LNCAP (cell line): ENCODE measurements around the gene ESRRA.

Experiments used
- TF ChIP-seq, protein P1 (sequence below): fragments of 450-650 bp; IDR thresholded peaks from 2 replicates; pipeline ENCODE4 v1.5.1; 2017; ENCODE audit warnings: mild to moderate bottlenecking

Gene ESRRA

DNA sequence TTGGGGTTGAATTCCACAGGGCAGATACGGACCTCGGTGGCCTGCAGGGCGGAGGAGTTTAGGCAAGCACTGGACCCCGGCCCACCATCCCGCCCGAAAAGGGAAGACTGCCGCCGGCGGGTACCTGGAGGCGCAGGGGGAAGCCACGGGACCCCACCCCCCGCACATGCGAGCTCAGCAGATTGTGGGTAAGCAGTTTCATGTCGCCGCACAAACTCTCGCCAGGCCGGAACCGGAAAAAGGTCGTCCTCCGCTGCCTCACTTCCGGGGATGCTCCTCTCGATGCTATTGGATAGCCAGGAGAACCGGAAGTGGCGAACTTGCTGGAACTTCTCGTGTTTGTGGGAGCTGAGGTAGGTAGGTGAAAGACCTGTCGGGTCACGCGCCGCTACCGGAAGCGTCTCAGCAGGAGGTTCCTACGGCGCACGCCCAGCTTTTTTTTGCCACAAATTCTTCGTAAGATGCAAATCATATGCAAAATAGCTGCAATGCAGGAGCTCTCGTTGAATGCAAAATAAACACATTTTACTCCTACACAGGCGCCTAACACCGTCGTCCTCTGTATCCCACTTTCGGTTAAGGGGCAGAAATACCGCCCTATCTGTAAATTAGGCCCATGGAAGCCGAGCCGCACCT is 12.1 kb downstream of the ESRRA start, which contains the start of gene TRMT112:
Gene TRMT112 (minus strand): TSS at position 235 of the 636 bp plus-strand sequence. CDS start 33 bp downstream, at position 202.
- TF ChIP-seq, protein P1, sequence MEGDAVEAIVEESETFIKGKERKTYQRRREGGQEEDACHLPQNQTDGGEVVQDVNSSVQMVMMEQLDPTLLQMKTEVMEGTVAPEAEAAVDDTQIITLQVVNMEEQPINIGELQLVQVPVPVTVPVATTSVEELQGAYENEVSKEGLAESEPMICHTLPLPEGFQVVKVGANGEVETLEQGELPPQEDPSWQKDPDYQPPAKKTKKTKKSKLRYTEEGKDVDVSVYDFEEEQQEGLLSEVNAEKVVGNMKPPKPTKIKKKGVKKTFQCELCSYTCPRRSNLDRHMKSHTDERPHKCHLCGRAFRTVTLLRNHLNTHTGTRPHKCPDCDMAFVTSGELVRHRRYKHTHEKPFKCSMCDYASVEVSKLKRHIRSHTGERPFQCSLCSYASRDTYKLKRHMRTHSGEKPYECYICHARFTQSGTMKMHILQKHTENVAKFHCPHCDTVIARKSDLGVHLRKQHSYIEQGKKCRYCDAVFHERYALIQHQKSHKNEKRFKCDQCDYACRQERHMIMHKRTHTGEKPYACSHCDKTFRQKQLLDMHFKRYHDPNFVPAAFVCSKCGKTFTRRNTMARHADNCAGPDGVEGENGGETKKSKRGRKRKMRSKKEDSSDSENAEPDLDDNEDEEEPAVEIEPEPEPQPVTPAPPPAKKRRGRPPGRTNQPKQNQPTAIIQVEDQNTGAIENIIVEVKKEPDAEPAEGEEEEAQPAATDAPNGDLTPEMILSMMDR: no peak

DNA sequence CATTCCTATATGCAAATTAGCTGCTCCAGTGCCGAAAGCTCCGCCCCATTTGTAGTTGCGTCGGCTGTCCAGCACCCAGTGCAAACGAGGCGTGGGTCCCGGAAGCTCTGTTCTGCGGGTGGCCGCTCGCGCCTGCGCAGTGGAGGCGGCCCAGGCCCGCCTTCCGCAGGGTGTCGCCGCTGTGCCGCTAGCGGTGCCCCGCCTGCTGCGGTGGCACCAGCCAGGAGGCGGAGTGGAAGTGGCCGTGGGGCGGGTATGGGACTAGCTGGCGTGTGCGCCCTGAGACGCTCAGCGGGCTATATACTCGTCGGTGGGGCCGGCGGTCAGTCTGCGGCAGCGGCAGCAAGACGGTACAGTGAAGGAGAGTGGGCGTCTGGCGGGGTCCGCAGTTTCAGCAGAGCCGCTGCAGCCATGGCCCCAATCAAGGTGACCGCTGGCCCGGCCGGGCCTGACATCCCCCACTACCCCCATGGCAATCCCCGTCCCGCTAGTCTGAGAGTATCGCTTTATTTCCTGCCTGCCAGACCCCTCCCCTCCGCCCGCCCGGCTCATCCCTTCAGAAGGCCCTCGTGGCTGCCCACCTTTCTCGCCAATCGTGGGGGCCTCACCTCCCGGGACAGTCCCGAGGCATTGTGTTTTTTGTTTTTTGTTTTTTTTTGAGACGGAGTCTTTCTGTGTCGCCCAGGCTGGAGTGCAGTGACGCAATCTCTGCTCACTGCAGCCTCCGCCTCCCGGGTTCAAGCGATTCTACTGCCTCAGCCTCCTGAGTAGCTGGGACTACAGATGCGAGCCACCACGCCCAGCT is 12.8 kb downstream of the ESRRA start, which contains the start of gene PRDX5:
Gene PRDX5 (plus strand): TSS at position 161 of the 805 bp plus-strand sequence. CDS start 95 bp downstream, at position 256.
- TF ChIP-seq, protein P1: no peak; the same call in 1 of the 2 replicates

DNA sequence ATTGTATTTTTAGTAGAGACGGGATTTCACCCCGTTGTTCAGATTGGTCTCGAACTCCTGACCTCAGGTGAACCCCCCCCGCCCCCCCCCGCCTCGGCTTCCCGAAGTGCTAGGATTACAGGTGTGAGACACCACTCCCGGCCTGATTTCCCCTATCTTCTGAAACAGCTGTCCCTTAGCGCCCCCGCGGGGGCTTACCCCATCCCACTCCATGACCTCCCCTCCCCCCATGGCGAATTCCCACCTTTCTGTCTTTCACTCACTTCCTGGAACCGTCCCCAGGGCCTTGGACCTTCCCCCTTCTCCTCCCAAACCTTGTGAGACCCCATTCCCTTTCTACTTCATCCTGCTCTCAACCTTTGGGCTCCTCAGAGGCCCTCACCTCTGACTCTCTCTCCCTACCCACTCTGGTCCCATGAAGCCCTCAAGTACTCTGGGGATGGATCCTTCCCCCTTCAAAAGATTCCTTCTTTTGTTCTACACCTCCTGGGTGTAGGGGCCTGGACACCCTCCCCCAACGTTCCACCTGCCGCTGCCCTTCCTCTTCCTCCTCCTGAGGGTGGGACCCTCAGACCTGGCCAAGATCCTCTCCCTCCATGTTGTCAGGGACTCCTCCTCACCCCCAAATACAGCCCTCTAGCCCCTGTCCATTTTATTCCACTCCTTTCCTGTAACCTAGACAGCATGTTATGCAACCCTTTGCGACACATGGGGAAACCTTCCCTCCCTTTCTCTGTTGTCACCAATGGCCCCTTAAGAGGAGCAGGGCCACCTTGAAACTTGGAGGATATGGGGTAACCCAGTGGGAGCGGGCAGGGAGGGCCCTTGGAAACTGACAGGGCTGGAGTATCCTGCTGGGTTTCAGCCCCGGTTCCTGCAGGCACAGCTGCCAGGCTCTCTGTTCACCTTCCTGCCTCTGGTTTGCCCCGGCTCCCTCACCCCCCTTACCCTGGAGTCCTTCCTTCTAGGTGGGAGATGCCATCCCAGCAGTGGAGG is 13.7 kb downstream of the ESRRA start:
- TF ChIP-seq, protein P1: no peak

DNA sequence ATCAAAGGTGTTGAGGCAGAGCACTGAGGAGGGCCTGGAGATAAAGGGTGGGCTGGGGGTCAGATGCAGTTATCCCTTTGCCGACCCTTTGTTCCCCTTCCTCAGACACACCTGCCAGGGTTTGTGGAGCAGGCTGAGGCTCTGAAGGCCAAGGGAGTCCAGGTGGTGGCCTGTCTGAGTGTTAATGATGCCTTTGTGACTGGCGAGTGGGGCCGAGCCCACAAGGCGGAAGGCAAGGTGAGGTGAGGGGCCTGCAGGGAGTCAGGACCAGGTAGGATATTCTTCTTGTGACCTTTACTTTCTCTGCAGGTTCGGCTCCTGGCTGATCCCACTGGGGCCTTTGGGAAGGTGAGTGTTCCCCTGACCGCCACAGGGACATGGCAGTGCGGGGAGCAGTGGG is 15.2 kb downstream of the ESRRA start:
- TF ChIP-seq, protein P1: no peak

DNA sequence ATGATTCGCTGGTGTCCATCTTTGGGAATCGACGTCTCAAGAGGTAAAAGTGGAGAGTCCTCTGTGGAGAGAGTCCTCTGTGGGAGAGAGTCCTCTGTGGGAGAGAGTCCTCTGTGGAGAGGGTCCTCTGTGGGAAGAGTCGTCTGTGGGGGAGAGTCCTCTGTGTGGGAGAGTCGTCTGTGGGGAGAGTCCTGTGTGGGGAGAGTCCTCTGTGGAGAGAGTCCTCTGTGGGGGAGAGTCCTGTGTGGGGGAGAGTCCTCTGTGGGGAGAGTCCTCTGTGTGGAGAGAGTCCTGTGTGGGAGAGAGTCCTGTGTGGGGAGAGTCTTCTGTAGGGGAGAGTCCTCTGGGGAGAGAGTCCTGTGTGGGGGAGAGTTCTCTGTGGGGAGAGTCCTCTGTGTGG is 15.7 kb downstream of the ESRRA start:
- TF ChIP-seq, protein P1: no peak

DNA sequence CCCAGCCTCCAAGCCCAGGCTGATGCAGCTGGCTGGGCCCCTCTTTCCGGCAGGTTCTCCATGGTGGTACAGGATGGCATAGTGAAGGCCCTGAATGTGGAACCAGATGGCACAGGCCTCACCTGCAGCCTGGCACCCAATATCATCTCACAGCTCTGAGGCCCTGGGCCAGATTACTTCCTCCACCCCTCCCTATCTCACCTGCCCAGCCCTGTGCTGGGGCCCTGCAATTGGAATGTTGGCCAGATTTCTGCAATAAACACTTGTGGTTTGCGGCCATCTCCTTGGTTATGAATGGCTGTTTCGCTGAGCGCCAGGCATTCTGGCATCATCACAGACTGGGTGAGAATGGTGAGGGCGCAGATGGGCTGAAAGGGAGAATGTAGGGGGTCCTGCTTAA is 16.2 kb downstream of the ESRRA start:
- TF ChIP-seq, protein P1: no peak

DNA sequence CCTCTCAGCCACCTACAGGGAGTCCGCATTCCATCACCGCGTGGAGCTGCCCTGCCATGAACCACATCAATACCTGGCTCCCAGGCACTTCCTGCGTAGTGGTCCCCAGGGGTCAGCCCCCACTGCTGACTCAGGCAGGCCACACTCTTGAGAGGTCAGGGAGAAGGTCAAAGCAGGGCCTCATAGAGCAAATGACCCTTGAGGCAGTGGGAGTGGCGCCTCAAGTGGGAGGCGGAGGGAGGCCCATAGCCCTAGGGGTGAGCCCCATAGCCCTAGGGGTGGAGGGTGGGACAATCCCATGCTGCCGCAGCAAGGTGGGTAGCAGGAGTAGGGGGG is 17.6 kb downstream of the ESRRA start:
- TF ChIP-seq, protein P1: no peak
